Measurements from ENCODE around the gene EPS8L3. TPM values are rescaled to one million over a fixed set of nuclear protein-coding genes. Genes with fewer than 3 reads are reported as not detected.

The EPS8L3 gene
- total RNA-seq, 1 donor from 2014 or later: 0.11 TPM

- TF ChIP-seq CTCF (IDR thresholded peaks at IDR 0.05; ENCODE audit: borderline replicate concordance): no peak
- H3K9me3 ChIP-seq (replicated peaks): peaks cover 9% of the 10 kb centered on the region
- DNase-seq: peak; percentile 11
Observed at GRCh38 chr1:109776206-109776835, 12.6 kb upstream of the EPS8L3 start.

GRCh38 chr1:109775398-109775797, 11.7 kb upstream of the EPS8L3 start:
- no peaks in the 10 kb centered on the region for H3K36me3 ChIP-seq
- no peak overlapping the region for H3K27ac ChIP-seq (replicated peaks)
- intact Hi-C loops (cut with micrococcal nuclease): no loop called here
- peaks cover 13% of the 10 kb centered on the region for H3K4me1 ChIP-seq
- TF ChIP-seq CTCF (IDR thresholded peaks at IDR 0.05; ENCODE audit: borderline replicate concordance): no peak
- no peaks in the 10 kb centered on the region for H3K27me3 ChIP-seq (ENCODE audit: low read depth)
- H3K9me3 ChIP-seq (replicated peaks): no peaks in the 10 kb centered on the region
- DNase-seq: no peak
- no peak overlapping the region for H3K4me3 ChIP-seq

More at GRCh38 chr1:109776206-109776835, 12.6 kb upstream of the EPS8L3 start:
- no peaks in the 10 kb centered on the region for H3K27me3 ChIP-seq (ENCODE audit: low read depth)
- H3K36me3 ChIP-seq: no peaks in the 10 kb centered on the region
- H3K4me1 ChIP-seq: peaks cover 6% of the 10 kb centered on the region
- H3K4me3 ChIP-seq: no peak overlapping the region
- intact Hi-C loops (cut with micrococcal nuclease): loop anchor here (2.0 kb wide), 1 partner anchor 206 kb away; no protein-coding TSS in a partner anchor
- no peak overlapping the region for H3K27ac ChIP-seq (replicated peaks)

DNA sequence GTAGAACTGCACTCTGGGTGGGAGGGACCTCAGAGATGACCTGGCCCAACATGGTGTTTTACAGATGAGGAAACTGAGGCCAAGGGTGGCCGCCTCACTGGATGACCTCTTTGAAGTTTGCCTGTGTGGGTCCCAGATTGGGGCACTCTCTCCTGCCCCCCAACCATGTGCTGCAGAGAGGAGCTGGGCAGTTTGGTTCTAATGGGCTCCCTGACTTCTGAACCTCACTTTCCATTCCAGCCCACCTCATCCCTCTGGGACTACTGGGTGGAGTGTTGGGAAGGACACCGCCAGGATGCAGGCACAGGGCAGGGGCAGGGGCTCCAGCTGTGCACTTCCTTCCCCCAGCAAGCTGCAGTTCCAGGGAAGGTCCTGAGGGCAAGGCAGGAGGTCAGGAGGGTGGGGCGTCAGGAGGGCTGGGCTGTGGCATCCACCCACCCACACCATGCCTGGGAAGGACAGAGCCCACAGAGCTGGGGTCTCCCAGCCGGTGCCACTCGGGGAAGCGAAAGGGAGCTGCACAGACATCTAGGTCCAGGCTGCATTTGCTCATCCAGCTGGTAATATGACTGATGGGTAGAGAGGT, 10.3 kb upstream of the EPS8L3 start:
- Histone ChIP-seq H3K4me1 (peaks cover 15% of the 10 kb centered on the region), H3K4me3 (no peak overlapping the region), H3K9me3 (replicated peaks) (no peaks in the 10 kb centered on the region), H3K27me3 (ENCODE audit: low read depth) (no peaks in the 10 kb centered on the region), H3K36me3 (no peaks in the 10 kb centered on the region), H3K27ac (replicated peaks) (no peak overlapping the region)
- no peak for TF ChIP-seq CTCF (IDR thresholded peaks at IDR 0.05; ENCODE audit: borderline replicate concordance)
- intact Hi-C loops (cut with micrococcal nuclease): loop anchor here (5.0 kb wide), 2 partner anchors 132 to 227 kb away; partner anchors contain the start of gene GNAI3
- DNase-seq: peak; percentile 12

- Histone ChIP-seq H3K36me3 (no peaks in the 10 kb centered on the region), H3K4me1 (peaks cover 20% of the 10 kb centered on the region), H3K4me3 (no peak overlapping the region), H3K27me3 (ENCODE audit: low read depth) (no peaks in the 10 kb centered on the region), H3K9me3 (replicated peaks) (no peaks in the 10 kb centered on the region), H3K27ac (replicated peaks) (no peak overlapping the region)
- intact Hi-C loops (cut with micrococcal nuclease): loop anchor here (5.0 kb wide), 2 partner anchors 131 to 226 kb away; partner anchors contain the start of gene GNAI3
- peak; percentile 91 for TF ChIP-seq CTCF (IDR thresholded peaks at IDR 0.05; ENCODE audit: borderline replicate concordance)
- peak; percentile 80 for DNase-seq
Observed at GRCh38 chr1:109773203-109773899, 9.6 kb upstream of the EPS8L3 start.

- Histone ChIP-seq H3K4me3 (no peak overlapping the region), H3K9me3 (replicated peaks) (no peaks in the 10 kb centered on the region), H3K27me3 (ENCODE audit: low read depth) (no peaks in the 10 kb centered on the region), H3K36me3 (no peaks in the 10 kb centered on the region), H3K27ac (replicated peaks) (no peak overlapping the region), H3K4me1 (peaks cover 27% of the 10 kb centered on the region)
- intact Hi-C loops (cut with micrococcal nuclease): loop anchor here (5.0 kb wide), 2 partner anchors 130 to 225 kb away; partner anchors contain the start of gene GNAI3
- TF ChIP-seq CTCF (IDR thresholded peaks at IDR 0.05; ENCODE audit: borderline replicate concordance): no peak
- peak; percentile 13 for DNase-seq
Observed at GRCh38 chr1:109772658-109773202, 9.0 kb upstream of the EPS8L3 start.
